Effector memory CD4-positive, alpha-beta T cell (primary cell): ENCODE measurements around the gene ROBO1.
"Not testable (repeated sequence)": the region's sequence is repeated elsewhere in the genome, so short reads cannot be mapped to it uniquely, and the experiment has no call there.

ENCODE experiments used
- DNase-seq, 3 donors: peaks; one replicate each; pipeline ENCODE4 v3.0.0-alpha.2; 2020
- H3K27ac ChIP-seq: 2 replicates; pipeline ENCODE4 v1.7.0; 2013; ENCODE audit warnings: mild to moderate bottlenecking, low read length, moderate library complexity; ENCODE audit not compliant: insufficient read depth, poor library complexity, severe bottlenecking
- H3K27me3 ChIP-seq: replicated peaks from 2 replicates; pipeline ENCODE4 v1.7.0; 2013; ENCODE audit warnings: mild to moderate bottlenecking, low read length; ENCODE audit not compliant: insufficient read depth, control insufficient read depth, poor library complexity, severe bottlenecking
- H3K36me3 ChIP-seq: 2 replicates; pipeline ENCODE4 v1.7.0; 2013; ENCODE audit warnings: mild to moderate bottlenecking, low read length, moderate library complexity; ENCODE audit not compliant: control insufficient read depth, insufficient read depth
- H3K4me1 ChIP-seq: 2 replicates; pipeline ENCODE4 v1.7.0; 2013; ENCODE audit warnings: low read length, mild to moderate bottlenecking; ENCODE audit not compliant: control insufficient read depth, insufficient read depth, poor library complexity, severe bottlenecking
- H3K4me3 ChIP-seq: 2 replicates; pipeline ENCODE4 v1.7.0; 2013; ENCODE audit warnings: low read length, low read depth, mild to moderate bottlenecking; ENCODE audit not compliant: insufficient read depth, poor library complexity, severe bottlenecking
- H3K9me3 ChIP-seq: 2 replicates; pipeline ENCODE4 v1.7.0; 2013; ENCODE audit warnings: mild to moderate bottlenecking, low read length, moderate library complexity; ENCODE audit not compliant: control insufficient read depth

The ROBO1 gene

GRCh38 chr3:79178471-79179180 is 589.2 kb downstream of the ROBO1 start:
- Histone ChIP-seq H3K4me1 (no peaks in the 10 kb centered on the region), H3K36me3 (no peaks in the 10 kb centered on the region), H3K27ac (no peak overlapping the region), H3K27me3 (no peaks in the 10 kb centered on the region), H3K4me3 (no peak overlapping the region), H3K9me3 (no peaks in the 10 kb centered on the region)
- no peak for DNase-seq

GRCh38 chr3:79175870-79176269 is 591.9 kb downstream of the ROBO1 start:
- Histone ChIP-seq H3K4me1 (no peaks in the 10 kb centered on the region), H3K27me3 (no peaks in the 10 kb centered on the region), H3K4me3 (no peak overlapping the region), H3K9me3 (no peaks in the 10 kb centered on the region), H3K36me3 (no peaks in the 10 kb centered on the region), H3K27ac (no peak overlapping the region)
- DNase-seq, result no peak

- H3K9me3 ChIP-seq, H3K4me3 ChIP-seq, DNase-seq: not testable (repeated sequence)
Observed at GRCh38 chr3:79173259-79173658, 594.5 kb downstream of the ROBO1 start.

GRCh38 chr3:79172241-79172640 is 595.6 kb downstream of the ROBO1 start:
- Histone ChIP-seq H3K27me3 (no peaks in the 10 kb centered on the region), H3K4me3 (no peak overlapping the region), H3K36me3 (no peaks in the 10 kb centered on the region), H3K27ac (no peak overlapping the region), H3K4me1 (no peaks in the 10 kb centered on the region), H3K9me3 (no peaks in the 10 kb centered on the region)
- DNase-seq, result no peak

More at GRCh38 chr3:79173259-79173658, 594.5 kb downstream of the ROBO1 start:
- H3K4me1 ChIP-seq, H3K36me3 ChIP-seq, H3K27me3 ChIP-seq, H3K27ac ChIP-seq: not testable (repeated sequence)

- Histone ChIP-seq H3K27ac (no peak overlapping the region), H3K27me3 (no peaks in the 10 kb centered on the region), H3K4me3 (no peak overlapping the region)
Observed at GRCh38 chr3:79170021-79170420, 597.8 kb downstream of the ROBO1 start.

GRCh38 chr3:79167651-79168416 is 600.0 kb downstream of the ROBO1 start:
- no peaks in the 10 kb centered on the region for H3K9me3 ChIP-seq
- H3K27me3 ChIP-seq, result no peaks in the 10 kb centered on the region
- no peak overlapping the region for H3K27ac ChIP-seq
- no peaks in the 10 kb centered on the region for H3K36me3 ChIP-seq
- no peaks in the 10 kb centered on the region for H3K4me1 ChIP-seq
- no peak overlapping the region for H3K4me3 ChIP-seq
- DNase-seq, result no peak

More at GRCh38 chr3:79170021-79170420, 597.8 kb downstream of the ROBO1 start:
- H3K4me1 ChIP-seq, result no peaks in the 10 kb centered on the region
- H3K36me3 ChIP-seq, result no peaks in the 10 kb centered on the region
- H3K9me3 ChIP-seq, result no peaks in the 10 kb centered on the region
- DNase-seq, result no peak

- H3K9me3 ChIP-seq, result no peaks in the 10 kb centered on the region
- H3K27ac ChIP-seq, result no peak overlapping the region
- no peaks in the 10 kb centered on the region for H3K36me3 ChIP-seq
- H3K4me1 ChIP-seq, result no peaks in the 10 kb centered on the region
- DNase-seq, result no peak
- H3K27me3 ChIP-seq, result no peaks in the 10 kb centered on the region
- no peak overlapping the region for H3K4me3 ChIP-seq
Observed at GRCh38 chr3:79162653-79163052, 605.1 kb downstream of the ROBO1 start.

- no peak for DNase-seq
Observed at GRCh38 chr3:79161941-79162340, 605.9 kb downstream of the ROBO1 start.

GRCh38 chr3:79160421-79160820 is 607.4 kb downstream of the ROBO1 start:
- Histone ChIP-seq H3K9me3 (no peaks in the 10 kb centered on the region), H3K27me3 (no peaks in the 10 kb centered on the region), H3K4me3 (no peak overlapping the region), H3K4me1 (no peaks in the 10 kb centered on the region), H3K36me3 (no peaks in the 10 kb centered on the region), H3K27ac (no peak overlapping the region)
- no peak for DNase-seq

More at GRCh38 chr3:79161941-79162340, 605.9 kb downstream of the ROBO1 start:
- Histone ChIP-seq H3K27ac (no peak overlapping the region), H3K9me3 (no peaks in the 10 kb centered on the region), H3K36me3 (no peaks in the 10 kb centered on the region), H3K27me3 (no peaks in the 10 kb centered on the region), H3K4me1 (no peaks in the 10 kb centered on the region), H3K4me3 (no peak overlapping the region)

GRCh38 chr3:79159736-79160135 is 608.1 kb downstream of the ROBO1 start:
- Histone ChIP-seq H3K9me3 (no peaks in the 10 kb centered on the region), H3K4me1 (no peaks in the 10 kb centered on the region), H3K27ac (no peak overlapping the region), H3K36me3 (no peaks in the 10 kb centered on the region), H3K27me3 (no peaks in the 10 kb centered on the region), H3K4me3 (no peak overlapping the region)
- DNase-seq, result no peak
